Mesenchymal stem cell (in vitro differentiated cells and primary cell): ENCODE data around the gene FRZB.

Experiments
- DNase-seq: peaks from one replicate; pipeline ENCODE4 v3.0.0-alpha.2; 2013
- H2AFZ ChIP-seq: one replicate; pipeline ENCODE4 v1.6.1; 2013; ENCODE audit warnings: low read depth, mild to moderate bottlenecking, control low read depth, inconsistent platforms, low read length, moderate library complexity
- H2AK5ac ChIP-seq: 2 replicates; pipeline ENCODE4 v1.6.1; 2013; ENCODE audit warnings: low read length, moderate library complexity, mild to moderate bottlenecking, inconsistent platforms; ENCODE audit not compliant: severe bottlenecking
- H2BK120ac ChIP-seq: one replicate; pipeline ENCODE4 v1.6.1; 2013; ENCODE audit warnings: low read depth, mild to moderate bottlenecking, inconsistent platforms, low read length, moderate library complexity
- H2BK12ac ChIP-seq, 2 experiments: one replicate each; pipeline ENCODE4 v1.6.1; 2013; ENCODE audit warnings: inconsistent platforms in 2 of 2, low read length in 2 of 2, mild to moderate bottlenecking in 2 of 2, moderate library complexity in 2 of 2, control low read depth in 1 of 2
- H2BK15ac ChIP-seq: one replicate; pipeline ENCODE4 v1.6.1; 2013; ENCODE audit warnings: mild to moderate bottlenecking, low read depth, inconsistent platforms; ENCODE audit not compliant: poor library complexity, severe bottlenecking
- H2BK5ac ChIP-seq: 2 replicates; pipeline ENCODE4 v1.6.1; 2013; ENCODE audit warnings: low read depth, mild to moderate bottlenecking, low read length, control low read depth, inconsistent platforms; ENCODE audit not compliant: poor library complexity, severe bottlenecking
- H3K14ac ChIP-seq, 2 experiments: one replicate each; pipeline ENCODE4 v1.6.1; 2013; ENCODE audit warnings: inconsistent platforms in 2 of 2, low read length in 2 of 2, control low read depth in 1 of 2, mild to moderate bottlenecking in 1 of 2, moderate library complexity in 1 of 2
- H3K18ac ChIP-seq, 2 experiments: one replicate each; pipeline ENCODE4 v1.6.1; 2013; ENCODE audit warnings: inconsistent platforms in 2 of 2, low read length in 2 of 2, control low read depth in 1 of 2, low read depth in 1 of 2, mild to moderate bottlenecking in 1 of 2
- H3K23ac ChIP-seq, 2 experiments: one replicate each; pipeline ENCODE4 v1.6.1; 2013; ENCODE audit warnings: inconsistent platforms in 2 of 2, low read length in 2 of 2, mild to moderate bottlenecking in 2 of 2, moderate library complexity in 2 of 2, control low read depth in 1 of 2
- H3K27ac ChIP-seq: 2 replicates; pipeline ENCODE4 v1.5.1; 2013; ENCODE audit warnings: mild to moderate bottlenecking, moderate library complexity, low read length, control low read depth, inconsistent platforms; ENCODE audit not compliant: poor library complexity, severe bottlenecking
- H3K27me3 ChIP-seq, 2 experiments: 2 replicates each; pipeline versions ENCODE4 v1.6.1 to v1.7.0; 2013; ENCODE audit warnings: low read length in 2 of 2, mild to moderate bottlenecking in 2 of 2, moderate library complexity in 2 of 2, control low read depth in 1 of 2, inconsistent platforms in 1 of 2; ENCODE audit not compliant: control insufficient read depth in 1 of 2, insufficient read depth in 1 of 2
- H3K36me3 ChIP-seq, 2 experiments: 2 replicates each; pipeline versions ENCODE4 v1.6.1 to v1.7.0; 2013; ENCODE audit warnings: low read length in 2 of 2, control low read depth in 1 of 2, inconsistent platforms in 1 of 2, low read depth in 1 of 2, mild to moderate bottlenecking in 1 of 2; ENCODE audit not compliant: insufficient read depth in 2 of 2, control insufficient read depth in 1 of 2
- H3K4ac ChIP-seq, 2 experiments: one replicate each; pipeline ENCODE4 v1.6.1; 2013; ENCODE audit warnings: inconsistent platforms in 2 of 2, low read length in 2 of 2, mild to moderate bottlenecking in 2 of 2, moderate library complexity in 2 of 2, control low read depth in 1 of 2, low read depth in 1 of 2
- H3K4me1 ChIP-seq: 2 replicates; pipeline ENCODE4 v1.6.1; 2013; ENCODE audit warnings: low read depth, low read length, control low read depth; ENCODE audit not compliant: control insufficient read depth, insufficient read depth
- H3K4me2 ChIP-seq: 2 replicates; pipeline ENCODE4 v1.6.1; 2013; ENCODE audit warnings: low read length, mild to moderate bottlenecking, inconsistent platforms; ENCODE audit not compliant: poor library complexity, severe bottlenecking
- H3K4me3 ChIP-seq, 2 experiments: 2 replicates each; pipeline versions ENCODE4 v1.5.1 to v1.7.0; 2013; ENCODE audit warnings: low read length in 2 of 2, mild to moderate bottlenecking in 2 of 2, control low read depth in 1 of 2, low read depth in 1 of 2; ENCODE audit not compliant: insufficient read depth in 1 of 2
- H3K79me1 ChIP-seq: replicated peaks from 2 replicates; pipeline ENCODE4 v1.6.1; 2013; ENCODE audit warnings: mild to moderate bottlenecking, control low read depth, low read length, inconsistent platforms; ENCODE audit not compliant: poor library complexity, severe bottlenecking
- H3K9ac ChIP-seq: 2 replicates; pipeline ENCODE4 v1.7.0; 2013; ENCODE audit warnings: mild to moderate bottlenecking, low read length, moderate library complexity
- H3K9me3 ChIP-seq: 2 replicates; pipeline ENCODE4 v1.7.0; 2013; ENCODE audit warnings: mild to moderate bottlenecking, low read length; ENCODE audit not compliant: control insufficient read depth
- H4K8ac ChIP-seq: one replicate; pipeline ENCODE4 v1.6.1; 2013; ENCODE audit warnings: inconsistent platforms, mild to moderate bottlenecking, low read length, moderate library complexity
- H4K91ac ChIP-seq: one replicate; pipeline ENCODE4 v1.6.1; 2013; ENCODE audit warnings: mild to moderate bottlenecking, low read length, inconsistent platforms
- WGBS: methylation state at CpG from one replicate; pipeline ENCODE4 v1.1.7; 2013; ENCODE audit warnings: mixed read lengths; 5-methylcytosine and 5-hydroxymethylcytosine counted together

FRZB gene

GRCh38 chr2:182860858-182861257 is 5.6 kb downstream of the FRZB start:
- Histone ChIP-seq H3K27me3 (peaks cover 0 to 7% of the 10 kb centered on the region in 2 experiments), H2BK12ac (no peak overlapping the region), H2AFZ (no peak overlapping the region), H2AK5ac (no peak overlapping the region), H2BK120ac (no peak overlapping the region), H3K4me2 (no peak overlapping the region), H3K27ac (no peak overlapping the region), H3K9me3 (no peaks in the 10 kb centered on the region), H3K18ac (no peak overlapping the region), H3K79me1 (no peaks in the 10 kb centered on the region), H2BK5ac (no peak overlapping the region), H3K14ac (no peak overlapping the region), H4K91ac (no peak overlapping the region), H4K8ac (no peak overlapping the region), H3K4me1 (no peaks in the 10 kb centered on the region), H3K23ac (no peak overlapping the region), H3K4me3 (no peak overlapping the region), H2BK15ac (no peak overlapping the region), H3K36me3 (no peaks in the 10 kb centered on the region), H3K4ac (no peak overlapping the region), H3K9ac (no peak overlapping the region)
- WGBS, result no CpG with 5 or more reads among the region's 2 CpGs
- DNase-seq, result no peak

GRCh38 chr2:182858671-182859070 is 7.8 kb downstream of the FRZB start:
- no peaks in the 10 kb centered on the region for H3K79me1 ChIP-seq

GRCh38 chr2:182855376-182855775 is 11.1 kb downstream of the FRZB start:
- Histone ChIP-seq H3K4ac (no peak overlapping the region), H2BK120ac (no peak overlapping the region), H3K4me2 (no peak overlapping the region), H3K27me3 (no peaks in the 10 kb centered on the region), H4K91ac (no peak overlapping the region), H3K79me1 (no peaks in the 10 kb centered on the region), H3K4me3 (no peak overlapping the region), H4K8ac (no peak overlapping the region), H3K18ac (no peak overlapping the region), H2AFZ (no peak overlapping the region), H3K36me3 (no peaks in the 10 kb centered on the region), H3K9ac (no peak overlapping the region), H3K27ac (no peak overlapping the region), H2AK5ac (no peak overlapping the region), H3K14ac (no peak overlapping the region), H2BK5ac (no peak overlapping the region), H2BK12ac (no peak overlapping the region), H3K4me1 (peaks cover 1% of the 10 kb centered on the region), H3K9me3 (no peaks in the 10 kb centered on the region), H3K23ac (no peak overlapping the region), H2BK15ac (no peak overlapping the region)
- no CpG with 5 or more reads among the region's 2 CpGs for WGBS
- no peak for DNase-seq

More at GRCh38 chr2:182858671-182859070, 7.8 kb downstream of the FRZB start:
- Histone ChIP-seq H3K18ac (no peak overlapping the region), H3K4me1 (no peaks in the 10 kb centered on the region), H3K9ac (no peak overlapping the region), H2BK15ac (no peak overlapping the region), H3K14ac (no peak overlapping the region), H2AK5ac (no peak overlapping the region), H3K36me3 (no peaks in the 10 kb centered on the region), H2BK5ac (no peak overlapping the region), H3K4me3 (no peak overlapping the region), H3K4me2 (no peak overlapping the region), H3K27ac (no peak overlapping the region), H2BK12ac (no peak overlapping the region), H2BK120ac (no peak overlapping the region), H2AFZ (no peak overlapping the region), H4K91ac (no peak overlapping the region), H3K4ac (no peak overlapping the region), H3K27me3 (no peaks in the 10 kb centered on the region), H4K8ac (no peak overlapping the region), H3K9me3 (no peaks in the 10 kb centered on the region), H3K23ac (no peak overlapping the region)
- WGBS, result 40% methylated on average over 2 of the region's 3 CpGs
- DNase-seq, result peak; percentile 71

GRCh38 chr2:182854375-182855105 is 11.9 kb downstream of the FRZB start:
- Histone ChIP-seq H3K4me1 (peaks cover 1% of the 10 kb centered on the region), H3K4me2 (no peak overlapping the region), H4K8ac (peak overlapping the region; percentile 69), H2BK5ac (no peak overlapping the region), H3K9ac (no peak overlapping the region), H2BK15ac (no peak overlapping the region), H3K4ac (peak overlapping the region; percentile 4 to 87), H3K9me3 (no peaks in the 10 kb centered on the region), H3K18ac (peak overlapping the region in 1 of 2 experiments; percentile 48), H3K27ac (no peak overlapping the region), H4K91ac (no peak overlapping the region), H2AFZ (no peak overlapping the region), H3K36me3 (no peaks in the 10 kb centered on the region), H2BK12ac (peak overlapping the region; percentile 11 to 42), H3K27me3 (no peaks in the 10 kb centered on the region), H2BK120ac (peak overlapping the region; percentile 49), H3K23ac (no peak overlapping the region), H3K14ac (no peak overlapping the region), H2AK5ac (no peak overlapping the region), H3K79me1 (no peaks in the 10 kb centered on the region), H3K4me3 (no peak overlapping the region)
- WGBS, result 27% methylated on average over 3 of the region's 5 CpGs
- peak; percentile 92 for DNase-seq
